ENCODE data around the gene GSTM1.
A peak's percentile ranks its signal among the peaks of the same experiment; 100 is the strongest.

The GSTM1 gene

GRCh38 chr1:109687641-109688499 lies at the start of gene GSTM1:
Gene GSTM1, plus strand, starts transcription at chr1:109687817. Its CDS starts 57 bp downstream, at chr1:109687874.
- DNase-seq, result peak in 21 of 56 donors; percentile 8 to 76 (median 50)

DNA sequence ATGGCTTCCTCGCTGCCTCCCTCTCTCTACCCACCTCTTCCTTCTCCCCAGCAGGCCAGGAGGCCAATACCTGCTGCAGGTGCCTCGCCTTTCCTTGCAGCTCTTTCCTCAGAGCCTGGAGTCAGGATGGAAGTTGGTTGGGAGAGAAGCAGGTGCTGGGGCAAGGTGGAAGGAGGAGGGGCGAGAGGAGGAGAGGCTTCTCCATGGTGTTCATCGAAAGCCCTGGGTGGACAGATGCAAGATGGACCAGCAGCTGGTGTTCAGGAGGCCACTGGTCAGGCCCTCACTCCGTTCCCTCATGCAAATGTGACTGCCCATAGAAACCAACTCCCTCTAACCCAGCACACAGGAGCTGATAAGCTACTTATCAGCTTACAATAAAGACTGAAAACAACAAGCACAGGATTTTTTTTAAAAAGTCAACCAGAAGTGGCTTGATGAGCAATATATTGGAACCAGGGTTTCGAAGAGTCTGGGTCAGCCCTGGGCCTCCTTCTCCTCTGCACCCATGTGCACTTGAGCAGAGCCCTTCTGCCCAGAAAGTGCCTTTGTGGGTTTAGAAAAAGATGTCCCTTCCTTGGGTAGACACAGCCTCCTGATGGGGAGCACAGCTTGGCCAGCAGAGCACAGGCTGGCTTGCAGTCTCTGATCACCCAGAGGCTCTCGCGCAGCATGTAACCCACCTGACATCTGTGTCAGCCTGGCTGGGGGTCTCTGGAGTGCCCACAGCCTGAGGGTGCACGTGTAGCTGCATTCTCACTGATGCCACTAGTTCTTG lies 48.4 kb upstream of the GSTM1 start:
- no peak for DNase-seq

DNA sequence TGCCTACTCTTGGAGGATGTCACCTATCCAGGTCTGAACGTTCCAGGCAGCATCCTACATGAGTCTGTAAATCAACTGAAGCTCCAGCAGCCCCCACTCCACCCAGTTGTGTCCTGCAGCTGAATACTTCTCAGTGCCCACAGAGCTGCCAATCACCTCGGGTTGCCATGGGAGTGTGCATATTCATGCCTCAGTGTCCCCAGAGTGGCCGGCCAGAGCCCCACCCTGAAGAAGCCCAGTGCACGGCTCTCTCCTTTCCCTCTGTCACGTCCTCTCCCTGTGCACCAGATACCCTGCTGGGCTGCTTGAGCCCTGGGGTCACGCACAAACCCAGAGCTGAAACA lies 47.8 kb upstream of the GSTM1 start:
- no peak for DNase-seq

GRCh38 chr1:109640285-109640865 lies 47.2 kb upstream of the GSTM1 start:
- peak in 47 of 56 donors; percentile 35 to 91 (median 68) for DNase-seq

GRCh38 chr1:109641078-109641740 lies 46.4 kb upstream of the GSTM1 start:
- no peak for DNase-seq

- DNase-seq, result no peak
These were observed 45.8 kb upstream of the GSTM1 start for GRCh38 chr1:109641861-109642260.

DNA sequence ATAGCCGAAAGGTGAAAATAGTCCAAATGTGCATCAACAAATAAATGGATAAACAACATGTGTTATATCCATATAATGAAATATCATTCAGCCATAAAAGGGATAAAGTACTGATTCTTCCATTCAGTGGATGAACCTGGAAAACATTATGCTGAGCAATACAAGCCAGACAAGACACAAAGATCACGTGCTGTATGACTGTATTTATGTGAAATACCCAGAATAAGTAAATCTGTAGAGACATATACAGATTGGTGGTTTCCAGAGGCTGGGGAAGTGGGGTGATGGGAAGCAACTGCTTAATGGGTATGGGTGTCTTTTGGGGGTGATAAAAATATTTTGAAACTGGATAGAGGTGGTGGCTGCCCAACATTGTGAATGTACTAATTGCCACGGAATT lies 45.0 kb upstream of the GSTM1 start:
- no peak for DNase-seq

DNA sequence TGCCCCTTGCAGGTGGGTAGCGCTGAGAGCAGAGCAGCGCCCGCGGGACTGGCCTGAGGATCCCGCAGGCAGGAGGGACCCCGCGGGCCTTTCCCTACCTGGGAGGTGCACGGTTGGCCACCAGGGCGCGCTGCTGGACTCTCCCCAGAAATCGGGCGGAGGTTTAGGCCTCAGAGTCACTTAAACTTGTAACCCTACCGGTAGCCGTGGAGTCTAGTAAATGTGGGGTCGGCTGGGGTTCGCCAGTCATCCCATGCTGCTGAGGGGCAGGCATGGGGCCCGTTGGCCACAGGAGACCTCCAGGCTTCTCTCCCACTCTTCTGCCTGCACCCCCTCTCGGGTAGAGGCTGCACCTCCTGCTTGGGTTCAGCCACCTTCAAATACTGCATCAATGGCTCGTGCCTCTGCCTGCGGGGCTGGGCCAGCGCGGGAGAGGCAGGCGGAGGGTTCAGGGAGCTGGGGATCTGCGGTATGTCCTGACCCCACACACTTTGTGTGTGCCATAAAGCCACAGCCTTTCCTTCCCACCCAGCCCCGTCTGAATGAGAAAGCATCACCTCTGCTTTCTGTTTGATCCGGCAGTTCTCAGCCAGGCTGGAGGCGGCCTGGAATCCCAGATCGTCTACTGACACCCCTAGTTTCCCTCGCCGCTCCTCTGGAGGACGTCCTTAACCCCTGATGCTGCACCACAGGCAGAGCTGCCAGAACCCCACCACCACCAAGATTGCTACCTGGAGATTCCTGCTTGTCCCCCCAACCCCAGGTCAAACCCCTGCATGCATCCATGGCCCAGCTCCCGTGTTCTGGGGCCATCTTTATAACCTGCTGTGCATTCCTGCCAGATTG lies 44.0 kb upstream of the GSTM1 start:
- peak in 28 of 56 donors; percentile 17 to 77 (median 43) for DNase-seq

GRCh38 chr1:109644670-109645069 lies 42.9 kb upstream of the GSTM1 start:
- no peak for DNase-seq

DNA sequence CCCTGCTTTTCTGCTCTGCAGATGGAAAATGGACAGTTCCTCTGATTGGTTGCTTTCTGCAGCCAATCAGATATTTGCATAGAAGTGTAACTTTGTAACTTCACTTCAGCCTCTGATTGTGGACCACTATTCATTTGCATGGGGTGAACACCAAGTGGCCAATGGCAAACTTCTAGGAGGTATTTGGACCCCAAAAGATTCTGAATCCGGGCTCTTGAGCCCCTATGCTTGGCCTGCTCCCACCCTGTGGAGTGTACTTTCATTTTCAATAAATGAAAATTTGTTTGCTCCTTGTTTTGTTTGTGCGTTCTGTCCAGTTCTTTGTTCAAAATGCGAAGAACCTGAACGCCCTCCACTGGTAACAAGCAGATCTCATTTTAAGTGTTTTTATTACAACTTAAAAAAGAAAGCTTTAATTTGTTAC lies 38.1 kb upstream of the GSTM1 start:
- no peak for DNase-seq

GRCh38 chr1:109650609-109651008 lies 37.0 kb upstream of the GSTM1 start:
- no peak for DNase-seq

DNA sequence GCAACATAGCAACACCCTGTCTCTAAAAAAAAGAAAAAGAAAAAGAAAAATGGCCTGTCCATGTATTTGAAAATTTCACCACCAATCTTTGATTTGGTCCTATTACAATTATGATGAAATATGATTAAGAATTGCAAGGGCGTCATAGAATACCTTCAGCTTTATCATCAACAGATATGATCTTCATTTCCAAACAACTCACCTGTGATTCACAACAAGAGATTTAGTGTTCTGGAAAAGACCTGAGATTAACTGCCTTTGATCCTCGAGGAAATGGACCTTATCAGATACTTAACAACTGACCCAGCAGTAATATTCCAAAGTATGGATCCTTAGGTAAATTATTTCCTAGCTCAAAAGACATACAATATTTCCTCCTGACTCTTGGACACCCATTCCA lies 35.2 kb upstream of the GSTM1 start:
- DNase-seq, result no peak

DNA sequence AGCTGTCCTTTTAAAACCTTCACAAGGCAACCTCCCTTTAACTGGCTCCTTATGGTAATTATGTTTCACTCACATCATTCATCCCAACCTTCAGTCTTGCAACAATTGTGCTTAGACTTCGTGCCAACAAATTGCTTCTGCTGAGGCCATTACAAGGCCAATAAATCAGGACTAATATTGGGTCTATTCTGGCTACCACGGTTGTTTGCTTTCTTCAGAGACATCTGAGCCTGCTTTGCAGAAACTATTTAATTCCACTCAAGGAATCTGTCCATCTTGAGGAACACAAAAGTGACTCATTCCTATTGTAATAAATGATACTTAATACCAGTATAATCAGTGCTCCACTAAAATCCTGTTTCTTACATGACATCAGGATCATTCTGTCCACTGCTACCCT lies 34.3 kb upstream of the GSTM1 start:
- DNase-seq, result no peak

DNA sequence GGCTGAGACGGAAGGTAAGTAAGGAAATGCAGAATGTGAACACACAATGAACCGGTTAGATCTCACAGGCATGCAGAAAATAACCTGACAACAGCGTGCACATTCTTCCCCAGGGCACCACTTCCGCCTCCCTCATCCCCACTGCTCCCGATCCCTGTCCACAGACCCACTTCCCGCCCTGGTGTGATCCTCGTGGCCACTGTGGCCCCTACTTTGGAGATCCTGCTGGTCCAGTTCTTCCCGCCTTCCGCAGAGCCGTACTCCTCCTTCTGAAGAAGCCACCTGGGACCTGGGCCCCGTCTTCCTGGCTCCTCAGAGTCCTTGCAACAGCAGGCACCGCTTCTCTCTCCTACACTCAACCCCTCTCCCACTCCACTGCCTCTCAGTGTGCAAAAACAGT lies 33.1 kb upstream of the GSTM1 start:
- no peak for DNase-seq

- peak in 51 of 56 donors; percentile 19 to 85 (median 63) for DNase-seq
These were observed 31.8 kb upstream of the GSTM1 start, which contains the start of gene GSTM4 for GRCh38 chr1:109655615-109656519. Gene GSTM4, plus strand, starts transcription at chr1:109656099. Its CDS starts 291 bp downstream, at chr1:109656390.

DNA sequence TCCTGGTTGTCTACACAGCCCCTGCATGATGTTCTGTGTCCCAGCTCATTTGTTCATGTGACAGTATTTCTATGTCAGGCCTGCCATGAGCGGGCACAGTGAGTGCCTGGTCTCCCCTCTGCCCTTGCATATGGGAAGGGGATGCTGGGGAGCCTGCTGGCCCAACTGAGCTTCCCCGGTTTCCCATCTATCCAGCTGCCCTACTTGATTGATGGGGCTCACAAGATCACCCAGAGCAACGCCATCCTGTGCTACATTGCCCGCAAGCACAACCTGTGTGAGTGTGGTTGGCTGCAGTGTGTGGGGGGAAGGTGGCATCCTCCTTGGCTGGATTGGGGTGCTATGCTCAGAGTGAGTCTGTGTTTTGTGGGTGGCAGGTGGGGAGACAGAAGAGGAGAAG lies 30.2 kb upstream of the GSTM1 start:
- no peak for DNase-seq

DNA sequence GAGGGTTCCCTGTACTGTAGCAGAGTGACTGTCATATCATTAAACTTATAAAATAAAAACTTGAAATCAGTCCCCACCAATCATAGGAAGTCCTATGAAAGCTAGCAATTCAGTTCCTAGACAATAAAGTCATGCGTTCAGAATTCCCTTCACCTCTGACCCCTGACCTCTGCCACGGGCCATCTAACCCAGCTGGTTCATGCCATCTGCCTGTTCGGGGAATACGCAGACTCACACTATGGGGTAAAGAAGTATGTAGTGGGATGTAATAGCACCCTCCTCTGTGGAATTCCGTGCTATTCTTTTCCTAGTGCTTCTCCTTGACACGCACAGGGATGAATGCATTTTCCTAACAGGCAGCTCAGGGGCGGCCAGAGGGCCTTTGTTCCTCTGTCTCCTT lies 29.6 kb upstream of the GSTM1 start:
- no peak for DNase-seq

DNA sequence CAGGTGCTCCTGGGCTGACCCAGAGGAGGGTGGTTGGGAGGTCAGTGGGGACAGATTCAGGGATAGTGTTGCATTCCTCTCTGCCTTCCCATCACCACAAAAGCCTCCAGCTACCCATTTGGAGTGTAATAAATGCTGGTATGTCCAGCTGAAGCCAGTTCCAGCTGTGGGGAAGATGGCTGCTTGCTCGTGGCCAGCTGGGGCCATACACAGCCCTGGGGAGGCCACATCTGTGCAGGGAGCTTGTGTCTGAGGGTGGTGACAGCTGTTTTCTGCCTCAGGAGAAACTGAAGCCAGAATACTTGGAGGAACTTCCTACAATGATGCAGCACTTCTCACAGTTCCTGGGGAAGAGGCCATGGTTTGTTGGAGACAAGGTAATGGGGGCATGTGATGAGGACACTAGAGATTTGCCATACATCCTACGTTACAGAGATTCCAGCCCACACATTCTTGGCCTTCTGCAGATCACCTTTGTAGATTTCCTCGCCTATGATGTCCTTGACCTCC lies 29.0 kb upstream of the GSTM1 start:
- no peak for DNase-seq

DNA sequence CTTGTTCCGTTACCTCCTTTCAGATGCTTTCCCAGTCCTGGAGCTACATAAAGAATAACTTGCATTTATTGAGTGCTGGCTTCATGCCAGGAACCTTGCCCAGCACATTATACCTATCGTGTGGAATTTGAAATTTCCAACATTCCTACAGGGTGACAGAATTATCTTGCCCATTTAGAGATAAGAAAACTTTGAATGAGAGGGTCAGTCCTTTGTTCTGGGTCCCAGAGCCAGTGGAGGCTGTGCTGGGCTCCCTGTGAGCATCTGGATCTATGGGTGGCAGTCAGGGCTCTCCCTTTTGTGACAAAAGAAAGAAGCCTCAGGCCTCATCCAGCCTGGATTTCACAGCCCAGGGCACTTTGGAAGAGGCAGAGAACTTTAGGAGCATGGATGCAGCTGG lies 28.5 kb upstream of the GSTM1 start:
- DNase-seq, result no peak

All from amygdala (tissue), 56 donors.